Loucy (cell line): ENCODE measurements around the gene NEO1.

Experiments
- CTCF ChIP-seq: fragments of 200-600 bp; sonication (generic); conservative IDR thresholded peaks from 2 replicates; pipeline ENCODE4 v1.5.1; 2014; ENCODE audit warnings: mild to moderate bottlenecking, antibody characterized with exemption, low read length
- EZH2phosphoT487 ChIP-seq: fragments of 200-600 bp; IDR thresholded peaks from 2 replicates; pipeline ENCODE4 v1.6.1; 2018; ENCODE audit warnings: antibody characterized with exemption, mild to moderate bottlenecking, moderate library complexity, borderline replicate concordance

GRCh38 chr15:73146419-73146818 is 94.2 kb downstream of the NEO1 start:
- TF ChIP-seq CTCF (no peak), EZH2phosphoT487 (no peak)
